HUES64 (cell line): ENCODE data around the gene SMYD4.
"Not testable (repeated sequence)": the region's sequence is repeated elsewhere in the genome, so short reads cannot be mapped to it uniquely, and the experiment has no call there.

Experiments used
- H3K27ac ChIP-seq: 2 replicates; pipeline ENCODE4 v1.7.0; 2013; ENCODE audit warnings: low read depth, low read length, inconsistent platforms
- H3K27me3 ChIP-seq: 2 replicates; pipeline ENCODE4 v1.6.1; 2013; ENCODE audit warnings: mild to moderate bottlenecking, low read length; ENCODE audit not compliant: insufficient read depth
- H3K36me3 ChIP-seq: 2 replicates; pipeline ENCODE4 v1.6.1; 2013; ENCODE audit warnings: mild to moderate bottlenecking, low read length; ENCODE audit not compliant: insufficient read depth
- H3K4me1 ChIP-seq: 2 replicates; pipeline ENCODE4 v1.6.1; 2013; ENCODE audit warnings: mild to moderate bottlenecking, low read length, moderate library complexity; ENCODE audit not compliant: insufficient read depth
- H3K4me3 ChIP-seq: 2 replicates; pipeline ENCODE4 v1.5.1; 2013; ENCODE audit warnings: mild to moderate bottlenecking, low read length, moderate library complexity
- H3K9ac ChIP-seq: 2 replicates; pipeline ENCODE4 v1.6.1; 2013; ENCODE audit warnings: mild to moderate bottlenecking, low read depth, low read length
- H3K9me3 ChIP-seq: 2 replicates; pipeline ENCODE4 v1.6.1; 2013; ENCODE audit warnings: low read depth, low read length; ENCODE audit not compliant: insufficient read depth
- WGBS: fragments of 150-250, 120-280 bp; methylation state at CpG from one replicate; pipeline ENCODE4 v1.1.7; 2013; ENCODE audit warnings: missing lambda C conversion rate; 5-methylcytosine and 5-hydroxymethylcytosine counted together

Gene SMYD4

DNA sequence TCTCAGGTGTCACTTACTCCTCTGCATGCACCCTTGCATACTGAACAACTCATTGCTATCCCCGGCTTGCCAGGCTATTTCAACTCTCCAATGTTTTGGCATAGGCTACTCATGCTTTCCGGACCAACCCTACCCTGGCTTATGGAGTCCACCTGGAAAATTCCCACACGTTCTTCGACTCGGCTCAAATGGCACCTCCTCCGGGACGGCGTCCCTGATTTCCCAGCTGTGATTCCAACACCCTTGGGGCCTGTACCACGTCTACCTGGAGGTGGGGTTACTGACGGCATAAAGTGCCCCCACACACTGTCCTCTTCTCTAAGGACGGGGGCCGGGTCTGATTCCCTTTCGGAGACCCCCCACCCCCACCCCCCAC lies 498 bp downstream of the SMYD4 start:
- peaks cover 39% of the 10 kb centered on the region for H3K36me3 ChIP-seq
- peak overlapping the region; percentile 54 for H3K27ac ChIP-seq
- 1% methylated on average over 13 of the region's 13 CpGs for WGBS

DNA sequence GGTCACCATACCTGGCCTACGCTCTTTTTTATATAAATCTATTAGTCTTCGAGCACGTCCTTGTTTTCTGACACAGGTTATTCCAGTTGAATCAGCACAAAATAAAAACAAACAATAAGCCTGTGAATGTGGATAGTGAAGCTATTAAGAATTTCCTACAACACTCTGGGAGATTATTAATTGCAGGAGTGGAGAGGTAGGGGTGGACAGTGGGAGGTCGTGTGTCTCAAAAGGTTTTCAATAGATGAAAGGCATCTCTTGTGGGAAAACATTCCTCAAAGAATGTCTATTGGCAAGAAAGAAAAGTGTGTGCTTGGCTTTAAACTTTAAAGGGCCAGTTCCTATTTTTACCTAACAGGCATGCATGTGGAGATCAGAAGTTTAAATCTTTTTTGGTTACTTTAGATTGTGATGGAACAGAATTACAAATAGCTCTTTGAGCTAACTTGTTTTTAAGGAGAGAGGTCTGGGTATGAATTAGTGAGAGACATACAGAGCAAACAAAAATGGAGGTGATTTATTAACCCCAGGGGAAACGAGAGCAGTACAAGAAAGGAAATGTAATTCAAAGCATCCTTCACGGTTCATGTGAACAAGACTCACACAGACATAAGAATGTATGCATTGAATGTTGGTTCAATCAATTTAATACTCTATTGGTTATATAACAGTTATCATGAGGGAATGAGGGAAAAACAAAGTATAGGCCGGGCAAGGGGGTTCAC lies 9.0 kb downstream of the SMYD4 start:
- Histone ChIP-seq H3K9me3 (no peaks in the 10 kb centered on the region), H3K36me3 (peaks cover 43% of the 10 kb centered on the region), H3K9ac (no peak overlapping the region), H3K27me3 (no peaks in the 10 kb centered on the region), H3K4me1 (no peaks in the 10 kb centered on the region; the same call in 1 of the 2 replicates), H3K27ac (no peak overlapping the region), H3K4me3 (no peak overlapping the region)
- WGBS: 89% methylated on average over 7 of the region's 7 CpGs

More for the DNA sequence above, 498 bp downstream of the SMYD4 start:
- Histone ChIP-seq H3K27me3 (no peaks in the 10 kb centered on the region), H3K4me1 (0 out of 2 replicates have a peak, but pooled peaks cover 2% of the 10 kb centered on the region), H3K9ac (peak overlapping the region; percentile 80), H3K9me3 (no peaks in the 10 kb centered on the region), H3K4me3 (peak overlapping the region; percentile 78)

DNA sequence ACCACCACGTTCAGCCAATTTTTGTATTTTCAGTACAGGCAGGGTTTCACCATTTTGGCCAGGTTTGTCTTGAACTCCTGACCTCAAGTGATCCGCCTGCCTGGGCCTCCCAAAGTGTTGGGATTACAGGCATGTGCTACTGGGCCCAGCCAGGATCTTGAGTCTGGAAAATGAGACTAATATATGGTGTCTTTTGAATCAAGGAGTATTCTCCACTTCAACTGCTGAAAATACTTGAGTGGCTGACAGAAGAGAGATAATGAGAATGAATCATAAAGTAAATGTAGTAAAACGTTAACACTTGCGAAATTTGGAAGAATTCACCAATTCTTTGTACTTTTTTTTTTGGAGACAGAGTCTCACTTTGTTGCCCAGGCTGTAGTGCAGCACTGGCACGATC lies 16.6 kb downstream of the SMYD4 start:
- H3K9me3 ChIP-seq: no peaks in the 10 kb centered on the region
- H3K4me3 ChIP-seq: no peak overlapping the region
- no peaks in the 10 kb centered on the region for H3K27me3 ChIP-seq
- 94% methylated on average over 5 of the region's 5 CpGs for WGBS
- peaks cover 38% of the 10 kb centered on the region for H3K36me3 ChIP-seq
- H3K9ac ChIP-seq: no peak overlapping the region
- H3K27ac ChIP-seq: no peak overlapping the region
- H3K4me1 ChIP-seq: no peaks in the 10 kb centered on the region

DNA sequence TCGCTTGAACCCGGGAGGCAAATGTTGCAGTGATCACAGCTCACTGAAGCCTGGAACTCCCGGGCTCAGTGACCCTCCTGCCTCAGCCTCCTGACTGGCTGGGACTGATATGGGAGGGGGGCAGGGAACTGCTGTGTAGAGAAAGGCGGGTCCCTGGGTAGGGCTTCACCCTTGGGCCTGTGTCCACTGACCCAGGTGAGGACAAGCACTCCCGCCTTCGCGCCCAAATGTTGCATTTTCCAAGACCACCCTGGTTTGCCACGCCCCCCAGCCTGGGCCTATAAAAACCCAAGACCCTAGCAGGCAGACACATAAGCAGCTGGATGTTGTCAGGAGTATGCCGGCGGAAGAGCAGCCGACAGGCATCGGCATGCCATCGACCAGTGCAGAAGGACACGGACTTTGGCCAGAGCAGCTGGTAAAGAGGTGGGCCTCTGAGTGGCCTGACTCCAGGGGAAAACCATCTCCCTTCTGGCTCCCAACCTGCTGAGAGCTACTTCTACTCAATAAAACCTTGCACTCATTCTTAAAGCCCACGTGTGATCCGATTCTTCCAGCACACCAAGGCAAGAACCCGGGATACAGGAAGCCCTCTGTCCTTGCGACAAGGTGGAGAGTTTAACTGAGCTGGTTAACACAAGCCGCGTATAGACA lies 19.1 kb downstream of the SMYD4 start:
- 96% methylated on average over 20 of the region's 20 CpGs for WGBS
- no peaks in the 10 kb centered on the region for H3K9me3 ChIP-seq
- no peaks in the 10 kb centered on the region for H3K27me3 ChIP-seq
- no peak overlapping the region for H3K9ac ChIP-seq
- peaks cover 38% of the 10 kb centered on the region for H3K36me3 ChIP-seq
- H3K27ac ChIP-seq: no peak overlapping the region
- H3K4me3 ChIP-seq: no peak overlapping the region
- H3K4me1 ChIP-seq: no peaks in the 10 kb centered on the region

DNA sequence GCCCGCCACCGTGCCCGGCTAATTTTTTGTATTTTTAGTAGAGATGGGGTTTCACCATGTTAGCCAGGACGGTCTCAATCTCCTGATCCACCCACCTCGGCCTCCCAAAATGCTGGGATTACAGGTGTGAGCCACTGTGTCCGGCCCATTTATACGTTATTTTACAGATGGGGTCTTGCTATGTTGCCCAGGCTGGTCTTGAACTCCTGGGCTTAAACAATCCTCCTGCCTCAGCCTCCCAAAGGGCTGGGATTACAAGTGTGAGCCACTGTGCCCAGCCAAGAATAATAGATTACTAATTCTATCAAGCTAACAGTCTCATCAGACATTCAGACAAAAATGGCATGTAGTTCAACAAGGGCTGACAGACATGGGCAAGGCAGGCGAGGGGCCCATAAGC lies 19.9 kb downstream of the SMYD4 start:
- peaks cover 40% of the 10 kb centered on the region for H3K36me3 ChIP-seq
- H3K27ac ChIP-seq, H3K4me3 ChIP-seq, H3K27me3 ChIP-seq, H3K9me3 ChIP-seq, H3K9ac ChIP-seq, H3K4me1 ChIP-seq: not testable (repeated sequence)
- 96% methylated on average over 8 of the region's 8 CpGs for WGBS

DNA sequence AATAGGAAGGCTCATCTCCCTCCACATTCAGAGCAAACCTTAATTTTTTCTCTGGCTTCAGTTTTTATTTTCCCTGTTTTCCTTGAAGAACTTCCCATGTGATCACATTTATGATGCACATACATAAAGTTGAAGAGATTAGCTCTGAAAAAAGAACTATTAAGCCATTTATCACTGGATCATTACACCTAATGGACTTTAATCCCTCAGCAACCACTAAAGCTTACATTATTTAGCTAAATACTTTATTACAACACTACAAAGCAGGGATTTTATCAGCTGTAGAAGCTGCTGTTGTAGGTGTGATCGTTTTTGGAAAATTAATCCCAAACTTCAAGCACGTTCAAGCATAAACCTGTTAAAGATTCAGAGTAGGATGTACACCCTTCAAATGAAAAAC lies 21.1 kb downstream of the SMYD4 start:
- Histone ChIP-seq H3K4me1 (no peaks in the 10 kb centered on the region), H3K27ac (no peak overlapping the region), H3K4me3 (no peak overlapping the region), H3K9me3 (no peaks in the 10 kb centered on the region), H3K36me3 (peaks cover 43% of the 10 kb centered on the region), H3K9ac (no peak overlapping the region), H3K27me3 (no peaks in the 10 kb centered on the region)
- WGBS: 79% methylated on average over 2 of the region's 2 CpGs

DNA sequence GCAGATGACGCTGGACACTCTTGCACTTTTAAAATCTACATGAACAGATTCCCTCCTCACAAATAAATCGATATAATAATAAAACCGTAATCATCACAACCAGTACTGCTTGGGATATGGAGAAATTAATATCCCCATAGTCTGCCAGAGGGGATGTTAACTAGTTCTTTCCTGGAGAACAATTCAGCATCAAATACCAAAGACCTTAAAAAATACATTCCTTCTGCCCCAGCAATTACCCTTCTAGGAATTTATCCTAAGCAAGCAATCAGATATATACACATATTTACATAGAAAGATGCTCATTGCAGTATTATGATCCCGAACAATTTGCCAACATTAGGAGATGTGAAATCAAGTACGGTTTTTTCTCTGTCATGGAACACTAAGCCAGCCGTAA lies 21.8 kb downstream of the SMYD4 start:
- no peaks in the 10 kb centered on the region for H3K9me3 ChIP-seq
- H3K9ac ChIP-seq: no peak overlapping the region
- H3K27me3 ChIP-seq: no peaks in the 10 kb centered on the region
- H3K27ac ChIP-seq: no peak overlapping the region
- H3K4me3 ChIP-seq: no peak overlapping the region
- H3K4me1 ChIP-seq: no peaks in the 10 kb centered on the region
- peaks cover 43% of the 10 kb centered on the region for H3K36me3 ChIP-seq
- 93% methylated on average over 6 of the region's 6 CpGs for WGBS

DNA sequence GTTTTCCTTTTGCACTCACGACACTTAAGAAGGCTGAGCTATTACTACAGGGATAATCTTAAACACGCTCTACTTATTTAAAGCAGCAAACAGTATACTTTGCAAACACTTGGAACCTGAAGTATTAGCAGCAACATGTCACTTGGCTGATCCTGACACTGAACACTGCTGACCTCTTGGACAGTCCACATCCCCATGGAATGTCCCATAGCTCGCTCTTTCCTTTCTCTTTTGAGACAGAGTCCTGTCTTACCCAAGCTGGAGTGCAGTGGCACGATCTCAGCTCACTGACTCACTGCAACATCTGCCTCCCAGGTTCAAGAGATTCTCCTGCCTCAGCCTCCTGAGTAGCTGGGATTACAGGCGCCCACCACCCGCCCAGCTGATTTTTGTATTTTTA lies 26.4 kb downstream of the SMYD4 start:
- no peak overlapping the region for H3K9ac ChIP-seq
- H3K4me1 ChIP-seq: no peaks in the 10 kb centered on the region
- no peaks in the 10 kb centered on the region for H3K27me3 ChIP-seq
- no peak overlapping the region for H3K27ac ChIP-seq
- H3K36me3 ChIP-seq: peaks cover 48% of the 10 kb centered on the region
- no peaks in the 10 kb centered on the region for H3K9me3 ChIP-seq
- WGBS: 95% methylated on average over 6 of the region's 6 CpGs
- H3K4me3 ChIP-seq: no peak overlapping the region

DNA sequence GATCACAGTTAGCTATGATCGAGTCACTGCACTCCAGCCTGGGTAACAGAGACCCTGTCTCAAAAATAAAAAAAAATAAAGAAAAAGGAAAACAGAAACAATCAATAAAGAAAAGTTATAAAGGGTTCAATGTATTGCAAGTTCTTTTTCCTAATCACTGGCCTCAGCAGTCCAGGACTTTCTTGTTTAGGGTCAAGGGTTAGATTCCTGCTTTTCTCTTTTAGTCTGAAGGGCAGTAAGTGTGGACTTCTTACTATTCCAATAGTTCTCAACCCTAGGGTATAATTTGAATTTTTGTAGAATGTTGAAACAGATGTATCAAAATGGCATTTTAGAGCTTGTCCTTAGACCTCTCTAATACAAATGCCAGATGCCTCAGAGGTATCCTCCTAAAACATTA lies 27.3 kb downstream of the SMYD4 start:
- no peaks in the 10 kb centered on the region for H3K4me1 ChIP-seq
- H3K27me3 ChIP-seq: no peaks in the 10 kb centered on the region
- no peak overlapping the region for H3K4me3 ChIP-seq
- 95% methylated on average over 1 of the region's 1 CpG for WGBS
- H3K27ac ChIP-seq: no peak overlapping the region
- peaks cover 52% of the 10 kb centered on the region for H3K36me3 ChIP-seq
- H3K9ac ChIP-seq: no peak overlapping the region
- no peaks in the 10 kb centered on the region for H3K9me3 ChIP-seq

DNA sequence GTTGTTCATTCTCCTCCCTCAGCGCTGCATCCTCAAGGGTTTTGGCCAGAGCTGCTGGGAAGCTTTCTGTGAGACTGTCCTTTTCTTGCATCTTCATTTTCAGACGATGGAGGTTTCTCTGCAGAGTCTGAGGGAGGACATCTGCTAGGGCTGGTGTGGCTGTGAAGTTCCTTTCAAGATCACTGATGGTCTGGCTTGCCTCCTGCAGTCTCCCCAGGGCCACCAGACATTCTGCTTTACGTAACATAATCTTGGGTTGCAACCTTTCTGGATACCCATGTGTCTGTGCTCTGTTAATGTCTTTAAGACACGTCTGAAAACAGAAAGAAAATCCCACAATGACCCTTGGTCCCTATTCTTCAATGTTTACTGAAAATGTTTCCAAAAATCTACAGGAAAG lies 29.0 kb downstream of the SMYD4 start:
- WGBS: 97% methylated on average over 4 of the region's 4 CpGs
- Histone ChIP-seq H3K4me1 (no peaks in the 10 kb centered on the region), H3K9ac (no peak overlapping the region), H3K27me3 (no peaks in the 10 kb centered on the region), H3K4me3 (no peak overlapping the region), H3K27ac (no peak overlapping the region), H3K9me3 (no peaks in the 10 kb centered on the region), H3K36me3 (peaks cover 56% of the 10 kb centered on the region)

DNA sequence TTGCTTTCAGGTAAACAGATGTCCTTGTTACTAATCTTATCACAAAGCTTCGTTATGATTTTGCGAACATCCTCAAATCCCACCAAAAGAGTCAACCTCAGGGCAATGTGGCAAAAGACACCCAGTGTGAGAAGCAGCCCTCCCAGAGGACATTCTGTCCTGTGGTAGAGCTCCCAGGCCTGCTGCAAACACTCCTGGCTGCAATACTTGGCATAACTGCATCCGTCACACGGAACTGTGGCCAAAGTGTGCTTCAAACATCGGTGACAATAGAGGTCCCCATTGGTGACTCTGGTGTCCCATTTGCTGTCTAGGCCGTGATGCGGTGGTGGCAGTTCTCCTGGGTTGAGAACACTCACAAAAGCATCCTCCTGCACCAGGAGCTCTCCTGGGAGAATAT lies 29.5 kb downstream of the SMYD4 start:
- no peak overlapping the region for H3K27ac ChIP-seq
- H3K36me3 ChIP-seq: peaks cover 57% of the 10 kb centered on the region
- no peaks in the 10 kb centered on the region for H3K27me3 ChIP-seq
- 94% methylated on average over 7 of the region's 7 CpGs for WGBS
- no peak overlapping the region for H3K4me3 ChIP-seq
- H3K9ac ChIP-seq: no peak overlapping the region
- H3K4me1 ChIP-seq: no peaks in the 10 kb centered on the region
- H3K9me3 ChIP-seq: no peaks in the 10 kb centered on the region
